GM13977 (cell line): ENCODE data around the gene MAPK8IP3.

Experiments used
- DNase-seq: peaks from one replicate; pipeline ENCODE4 v3.0.0; 2012; ENCODE audit warnings: low spot score
- in situ Hi-C: fragments of 300-500 bp; cut with MboI; formaldehyde crosslinking; loops from one replicate; pipeline ENCODE4 v1.12.0; 2022; ENCODE audit warnings: low sequenced_read_pairs, low pct_unique_long_range_greater_than_20kb, mixed read lengths, inconsistent platforms; ENCODE audit not compliant: unreplicated experiment
- TF ChIP-seq, protein P1 (sequence below): IDR thresholded peaks from 2 replicates; pipeline ENCODE4 v1.5.1; 2012; ENCODE audit warnings: mild to moderate bottlenecking, control low read depth; ENCODE audit not compliant: insufficient read depth; ENCODE audit errors: extremely low read depth, missing control alignments

MAPK8IP3 gene

DNA sequence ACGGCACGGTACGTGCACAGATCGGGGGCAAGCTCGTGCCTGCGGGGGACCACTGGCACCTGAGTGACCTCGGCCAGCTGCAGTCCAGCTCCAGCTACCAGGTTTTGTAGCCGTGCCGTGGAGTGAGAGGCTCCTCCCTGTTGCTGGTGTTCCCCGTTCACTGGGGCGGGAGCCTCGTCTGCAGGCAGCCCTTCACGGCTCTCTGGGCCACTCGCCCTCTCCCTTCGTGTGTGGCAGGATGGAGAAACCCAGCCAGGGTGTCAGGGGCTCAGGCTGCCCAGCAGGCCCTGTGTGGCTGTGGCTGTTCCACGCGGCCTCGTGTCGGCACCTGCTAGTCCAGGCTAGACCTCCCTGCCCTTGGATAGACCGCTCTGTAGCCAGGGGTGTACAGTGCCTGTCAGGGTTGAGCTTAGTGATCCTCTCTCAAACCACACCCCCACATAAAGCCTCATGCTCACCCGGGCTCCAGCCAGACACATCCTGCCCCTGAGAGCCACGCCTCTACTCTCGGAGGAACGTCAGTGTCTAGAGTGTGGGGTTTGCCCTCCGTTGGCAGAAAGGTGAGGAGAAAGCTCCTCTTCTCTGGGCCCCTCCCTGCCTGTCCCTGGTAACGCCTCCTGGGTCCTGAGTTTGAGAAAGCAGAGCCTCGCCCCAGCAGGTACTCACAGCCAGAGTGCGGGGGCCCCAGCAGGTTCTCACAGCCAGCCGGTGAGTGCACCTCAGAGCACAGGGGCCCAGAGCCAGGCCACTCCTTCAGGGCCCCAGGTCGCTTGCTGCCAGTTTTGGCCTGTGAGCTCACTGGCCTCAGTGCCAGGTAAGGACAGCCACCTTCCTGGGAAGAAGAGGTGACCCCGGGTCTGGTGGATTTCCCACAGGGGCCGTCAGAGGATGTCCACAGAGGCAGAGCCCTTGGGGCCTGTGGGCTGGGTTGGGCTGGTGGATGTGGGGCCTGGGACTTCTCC, 37.7 kb downstream of the MAPK8IP3 start:
- TF ChIP-seq, protein P1, sequence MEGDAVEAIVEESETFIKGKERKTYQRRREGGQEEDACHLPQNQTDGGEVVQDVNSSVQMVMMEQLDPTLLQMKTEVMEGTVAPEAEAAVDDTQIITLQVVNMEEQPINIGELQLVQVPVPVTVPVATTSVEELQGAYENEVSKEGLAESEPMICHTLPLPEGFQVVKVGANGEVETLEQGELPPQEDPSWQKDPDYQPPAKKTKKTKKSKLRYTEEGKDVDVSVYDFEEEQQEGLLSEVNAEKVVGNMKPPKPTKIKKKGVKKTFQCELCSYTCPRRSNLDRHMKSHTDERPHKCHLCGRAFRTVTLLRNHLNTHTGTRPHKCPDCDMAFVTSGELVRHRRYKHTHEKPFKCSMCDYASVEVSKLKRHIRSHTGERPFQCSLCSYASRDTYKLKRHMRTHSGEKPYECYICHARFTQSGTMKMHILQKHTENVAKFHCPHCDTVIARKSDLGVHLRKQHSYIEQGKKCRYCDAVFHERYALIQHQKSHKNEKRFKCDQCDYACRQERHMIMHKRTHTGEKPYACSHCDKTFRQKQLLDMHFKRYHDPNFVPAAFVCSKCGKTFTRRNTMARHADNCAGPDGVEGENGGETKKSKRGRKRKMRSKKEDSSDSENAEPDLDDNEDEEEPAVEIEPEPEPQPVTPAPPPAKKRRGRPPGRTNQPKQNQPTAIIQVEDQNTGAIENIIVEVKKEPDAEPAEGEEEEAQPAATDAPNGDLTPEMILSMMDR = no peak
- in situ Hi-C loops = no loop called here
- no peak for DNase-seq

DNA sequence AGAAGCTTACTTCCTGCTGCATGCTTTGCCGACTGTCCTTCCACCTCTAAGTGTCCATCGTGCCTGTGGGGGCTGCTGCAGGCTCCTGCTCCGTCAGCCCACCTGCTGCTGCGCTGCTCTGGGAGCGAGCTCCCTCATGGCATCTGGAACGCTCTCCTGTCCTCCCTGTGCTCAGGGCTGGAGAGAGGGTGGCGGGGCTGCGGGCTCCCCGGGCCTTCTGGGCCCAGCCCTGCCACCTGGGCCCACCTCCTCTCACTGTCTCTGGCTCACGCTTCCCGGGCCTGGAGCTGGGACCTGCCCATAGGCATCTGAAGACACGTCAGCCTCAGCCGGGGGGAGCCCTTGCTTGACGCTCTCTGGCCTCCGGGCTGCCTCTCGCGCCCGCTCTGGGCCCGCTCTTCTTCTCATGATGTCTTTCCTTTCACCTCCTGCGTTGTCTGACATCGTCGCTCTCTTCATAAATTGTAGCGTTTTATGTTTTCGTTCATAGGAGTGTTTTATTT, 38.4 kb downstream of the MAPK8IP3 start:
- TF ChIP-seq, protein P1 = no peak
- in situ Hi-C loops = no loop called here
- no peak for DNase-seq

DNA sequence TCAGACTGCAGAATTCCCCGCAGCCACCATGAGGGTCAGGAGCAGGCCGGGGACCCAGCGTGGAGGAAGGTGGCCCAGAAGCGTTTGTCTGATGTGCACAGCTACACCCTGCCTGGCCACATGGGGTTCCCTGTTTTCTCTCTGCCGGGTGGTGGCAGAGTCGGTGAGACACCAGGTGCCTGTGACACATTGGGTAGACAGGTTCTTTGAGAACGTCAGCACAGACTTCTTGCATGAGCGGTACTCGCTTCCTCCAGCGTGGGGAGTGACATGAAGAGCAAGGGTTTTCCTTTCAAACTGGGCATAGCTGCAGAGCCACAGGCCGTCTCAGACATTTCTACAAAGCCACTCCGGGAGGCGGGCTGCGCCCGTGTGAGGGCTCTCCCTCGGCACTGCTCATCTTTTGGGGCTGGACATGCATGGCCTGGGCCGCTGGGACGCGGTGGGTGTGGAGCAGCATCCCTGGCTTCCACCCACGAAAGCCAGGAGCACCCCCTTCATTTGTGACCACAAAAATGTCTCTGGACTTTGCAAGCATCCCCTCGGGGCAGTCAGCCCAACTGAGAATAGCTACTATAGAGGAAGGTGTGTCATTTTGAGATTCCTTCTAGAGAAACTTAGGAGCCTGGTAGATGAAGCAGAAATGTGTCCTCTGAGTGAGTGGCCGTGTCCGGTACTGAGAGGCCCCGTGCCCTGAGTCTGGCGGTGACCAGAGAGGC, 39.3 kb downstream of the MAPK8IP3 start:
- DNase-seq = no peak
- in situ Hi-C loops = no loop called here
- TF ChIP-seq, protein P1 = no peak

DNA sequence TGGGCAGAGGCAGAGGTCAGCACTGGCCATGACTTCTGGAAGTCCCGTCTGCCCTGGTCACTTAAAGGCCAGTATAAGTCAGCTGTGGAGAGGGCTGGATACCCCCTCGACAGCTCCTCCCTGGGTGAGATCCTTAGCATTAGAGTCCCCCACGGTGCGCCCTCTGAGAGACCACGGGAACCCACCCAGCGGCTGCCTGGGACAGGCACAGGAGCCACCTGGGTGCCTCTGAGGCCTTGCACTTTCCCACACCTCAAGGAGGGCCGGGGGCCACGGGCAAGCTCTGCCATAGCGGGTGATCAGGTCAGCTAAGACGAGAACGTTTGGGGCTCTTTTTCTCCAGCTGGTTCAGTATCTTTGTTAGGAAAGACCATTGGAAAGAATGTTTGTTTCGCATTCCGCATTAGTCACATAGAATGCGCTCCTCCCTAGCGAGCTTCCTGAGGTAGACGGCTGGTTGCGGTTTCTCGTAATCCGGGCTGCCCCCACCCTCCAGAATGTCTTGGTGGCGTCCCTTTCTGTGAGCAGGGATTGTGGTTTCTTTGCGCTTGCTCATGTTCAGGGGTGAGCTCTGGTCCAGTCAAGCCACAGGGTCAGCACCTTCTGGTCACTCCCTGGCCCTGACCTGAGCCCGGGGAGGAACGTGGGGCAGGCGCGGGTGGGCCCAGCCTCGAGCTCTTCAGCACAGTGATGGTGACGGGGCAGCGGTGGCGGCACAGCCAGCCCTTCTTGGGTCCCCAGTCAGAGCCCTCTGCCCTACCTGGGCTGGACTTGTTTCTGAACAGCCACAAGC, 40.1 kb downstream of the MAPK8IP3 start:
- in situ Hi-C loops = no loop called here
- TF ChIP-seq, protein P1 = no peak
- no peak for DNase-seq

DNA sequence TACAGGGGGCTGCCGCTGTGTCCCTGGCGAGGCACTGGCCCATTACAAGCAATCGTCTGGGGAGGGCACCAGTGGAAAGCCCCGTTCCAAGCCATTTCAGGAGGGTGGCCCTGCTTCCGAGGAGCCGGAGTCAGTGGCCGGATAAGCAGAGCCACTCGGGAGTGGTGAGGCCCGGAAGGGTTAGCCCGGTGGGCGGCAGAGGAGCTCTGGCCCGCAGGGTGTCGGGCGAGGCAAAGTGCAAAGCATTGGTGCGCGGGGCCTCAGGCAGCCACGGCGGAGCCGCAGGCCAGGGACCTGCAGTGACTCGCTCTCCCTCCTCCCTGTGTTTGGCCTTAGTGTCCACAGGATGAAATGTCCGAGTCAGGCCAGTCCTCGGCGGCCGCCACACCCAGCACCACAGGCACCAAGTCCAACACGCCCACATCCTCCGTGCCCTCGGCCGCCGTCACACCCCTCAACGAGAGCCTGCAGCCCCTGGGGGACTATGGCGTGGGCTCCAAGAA, 40.7 kb downstream of the MAPK8IP3 start:
- TF ChIP-seq, protein P1 = no peak
- no peak for DNase-seq
- in situ Hi-C loops = no loop called here

DNA sequence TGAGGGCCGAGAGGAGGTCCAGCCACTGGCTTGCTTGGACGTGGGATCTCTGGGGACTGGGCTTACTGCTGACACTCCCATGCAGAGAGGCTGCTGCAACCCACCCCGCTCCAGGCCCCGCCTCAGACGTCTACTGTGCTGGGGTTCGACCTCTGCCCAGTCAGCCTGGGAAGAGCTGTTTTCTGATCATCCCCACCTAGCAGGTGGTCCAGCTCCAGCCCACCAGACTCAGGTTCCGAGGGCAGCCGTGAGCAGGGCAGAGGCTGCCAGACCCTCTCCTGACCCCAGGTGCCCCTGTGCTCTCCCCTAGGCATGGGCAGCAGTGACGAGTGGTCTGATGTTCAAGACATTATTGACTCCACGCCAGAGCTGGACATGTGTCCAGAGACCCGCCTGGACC, 41.9 kb downstream of the MAPK8IP3 start:
- DNase-seq = no peak
- TF ChIP-seq, protein P1 = no peak
- in situ Hi-C loops = no loop called here
